ENCODE data around the gene C6orf163. TPM values are rescaled to one million over a fixed set of nuclear protein-coding genes. Genes with fewer than 3 reads are reported as not detected.

Gene C6orf163
- polyA plus RNA-seq, 6 donors from 2014 or later: 0.24 to 1.1 (median 0.71) TPM; not detected in 1

DNA sequence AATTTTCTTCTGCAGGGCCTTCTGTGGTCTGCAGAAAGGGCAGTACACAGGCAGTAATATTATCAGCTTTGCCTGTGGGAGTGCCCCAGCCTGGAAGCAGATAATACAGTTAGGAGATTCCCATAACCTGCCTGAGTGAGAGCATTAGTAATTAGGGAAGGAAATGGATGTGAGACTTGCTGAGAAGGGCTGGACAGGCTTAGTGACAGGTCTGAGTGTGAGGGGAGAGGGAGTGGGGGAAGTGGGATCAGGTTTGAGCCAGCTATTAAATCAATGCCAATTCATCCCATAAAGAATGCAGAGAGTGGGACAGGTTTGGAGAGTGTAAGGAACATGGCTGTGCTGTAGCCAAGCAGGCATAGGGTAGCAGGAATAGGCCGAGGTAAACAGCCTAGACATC is 53.0 kb downstream of the C6orf163 start:
- no peaks in the 10 kb centered on the region for H3K9me3 Mint-ChIP-seq
- H3K4me3 Mint-ChIP-seq: no peak overlapping the region
- ATAC-seq (ENCODE audit: low read depth in 2 of 2) (no peak), DNase-seq (no peak)
- peaks cover 0 to 3% (median 0%) of the 10 kb centered on the region in 3 donors for H3K27me3 Mint-ChIP-seq
- peaks cover 0 to 3% of the 10 kb centered on the region in 2 donors for H3K36me3 Mint-ChIP-seq
- H3K4me1 Mint-ChIP-seq: peaks cover 2 to 5% (median 4%) of the 10 kb centered on the region in 3 donors
- no peak overlapping the region for H3K27ac Mint-ChIP-seq

DNA sequence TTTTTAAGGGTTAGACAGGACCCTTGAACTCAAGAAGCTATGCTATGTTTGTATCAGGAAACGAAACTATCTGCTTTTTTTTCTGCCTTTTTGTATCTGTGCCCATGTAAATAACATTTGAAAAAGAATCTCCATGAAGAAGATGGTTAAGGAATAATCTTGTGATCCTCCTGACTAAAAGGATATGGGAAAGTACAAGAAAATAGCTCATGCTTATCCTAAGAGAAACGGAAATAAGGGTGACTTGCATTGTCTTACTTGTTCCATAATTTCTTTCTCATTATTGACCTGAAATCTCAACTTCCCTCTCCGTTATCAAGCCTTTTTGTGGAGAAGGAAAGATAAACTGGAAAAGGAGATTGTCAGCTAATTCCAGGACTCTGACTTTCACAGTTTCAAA is 57.2 kb downstream of the C6orf163 start:
- DNase-seq (no peak), ATAC-seq (ENCODE audit: low read depth in 2 of 2) (no peak)
- Mint-ChIP-seq H3K36me3 (peaks cover 0 to 3% of the 10 kb centered on the region in 2 donors), H3K9me3 (no peaks in the 10 kb centered on the region), H3K27ac (no peak overlapping the region), H3K4me3 (no peak overlapping the region), H3K27me3 (peaks cover 3 to 12% (median 7%) of the 10 kb centered on the region in 3 donors), H3K4me1 (peaks cover 2 to 5% (median 4%) of the 10 kb centered on the region in 3 donors)

DNA sequence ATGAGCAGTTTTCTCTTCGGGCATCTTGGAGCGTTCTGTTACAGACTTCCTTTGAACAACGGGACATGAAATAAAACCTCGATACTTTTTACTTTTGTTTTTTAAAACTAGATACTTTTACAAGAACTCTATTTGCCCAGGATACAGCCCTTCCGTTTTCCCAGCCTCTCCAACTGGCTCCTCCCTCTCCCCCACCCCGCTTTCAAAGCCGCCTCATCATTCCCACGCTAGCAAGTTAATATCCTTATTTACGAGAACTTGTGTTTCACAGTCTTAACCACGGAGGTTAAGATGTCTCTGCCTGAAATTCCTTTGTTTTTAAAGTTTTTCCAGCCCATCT is 62.9 kb downstream of the C6orf163 start:
- Mint-ChIP-seq H3K9me3 (no peaks in the 10 kb centered on the region), H3K4me3 (peak overlapping the region; percentile 81 to 95 (median 92)), H3K36me3 (peaks cover 0 to 5% of the 10 kb centered on the region in 2 donors), H3K4me1 (peaks cover 0 to 10% (median 4%) of the 10 kb centered on the region in 3 donors), H3K27me3 (peaks cover 7 to 23% (median 16%) of the 10 kb centered on the region in 3 donors), H3K27ac (peak overlapping the region; percentile 60 to 92 (median 80))
- ATAC-seq (ENCODE audit: low read depth in 2 of 2) (peak in 1 of 2 donors; percentile 8), DNase-seq (no peak)

DNA sequence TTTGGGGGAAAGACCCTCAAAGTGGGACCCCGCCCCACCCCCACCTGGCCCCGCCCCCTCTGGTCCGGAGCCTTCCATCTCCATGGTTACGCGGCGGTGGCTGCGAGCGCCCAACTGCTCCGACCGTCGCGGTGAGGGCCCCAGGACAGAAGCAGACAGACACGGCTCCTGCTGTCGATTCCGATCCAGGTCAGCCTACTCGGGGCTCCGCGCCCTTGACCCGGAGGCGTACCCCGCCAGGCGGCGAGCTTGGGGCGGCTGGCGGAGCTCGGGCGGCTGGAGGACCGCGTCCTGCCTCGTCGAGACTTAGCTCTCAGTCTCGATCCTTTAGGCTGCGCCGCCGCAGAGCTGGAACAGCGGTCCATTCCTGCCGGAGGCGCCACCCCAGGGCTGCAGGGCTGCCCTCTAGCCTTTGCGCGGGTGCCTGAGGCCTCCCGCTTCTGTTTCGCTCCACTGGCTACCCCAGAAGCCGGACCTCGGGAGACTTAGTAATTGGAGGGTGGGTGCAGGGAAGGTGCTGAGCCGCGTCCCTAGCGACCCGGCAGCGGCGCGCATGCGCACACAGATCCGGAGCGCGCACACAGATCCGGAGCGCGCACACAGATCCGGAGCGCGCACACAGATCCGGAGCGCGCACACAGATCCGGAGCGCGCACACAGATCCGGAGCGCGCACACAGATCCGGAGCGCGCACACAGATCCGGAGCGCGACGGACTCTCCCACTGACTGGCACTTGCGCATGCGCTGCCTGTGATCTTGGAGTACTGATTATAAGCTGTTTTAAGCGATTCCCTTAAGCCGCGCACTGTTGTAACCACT is 63.5 kb downstream of the C6orf163 start, which contains the start of gene CFAP206:
CFAP206 (plus strand) TSS at position 72 of the 820 bp plus-strand sequence. CDS start 1,868 bp downstream, outside the sequence.
- H3K36me3 Mint-ChIP-seq: peaks cover 0 to 5% of the 10 kb centered on the region in 2 donors
- ATAC-seq (ENCODE audit: low read depth in 2 of 2) (peak; percentile 78), DNase-seq (peak; percentile 78)
- H3K27ac Mint-ChIP-seq: peak within 1 kb of the TSS; percentile 76 to 92 (median 84)
- peaks cover 0 to 10% (median 4%) of the 10 kb centered on the region in 3 donors for H3K4me1 Mint-ChIP-seq
- no peaks in the 10 kb centered on the region for H3K9me3 Mint-ChIP-seq
- H3K4me3 Mint-ChIP-seq: peak within 1 kb of the TSS; percentile 81 to 95 (median 92)
- peaks cover 7 to 28% (median 19%) of the 10 kb centered on the region in 3 donors for H3K27me3 Mint-ChIP-seq

DNA sequence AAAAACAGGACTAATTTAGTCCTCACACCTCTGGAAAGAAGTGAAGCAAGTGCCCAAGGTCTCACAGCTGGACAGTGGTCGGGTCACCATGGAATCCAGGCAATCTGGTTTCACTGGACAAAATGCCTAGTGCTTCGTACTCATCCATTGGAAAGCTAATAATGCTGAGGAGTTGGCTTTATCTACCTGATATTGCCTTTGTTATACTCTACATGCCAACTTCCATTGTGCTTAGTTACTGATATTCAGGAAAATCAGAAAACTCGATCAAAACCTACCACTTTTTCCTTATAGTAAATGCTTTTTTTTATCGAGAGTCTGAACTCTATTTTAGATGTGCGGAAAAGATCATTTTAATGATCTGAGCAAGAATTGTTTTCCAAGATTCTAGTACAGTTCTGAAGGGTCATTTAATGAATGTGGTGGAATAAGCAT is 64.1 kb downstream of the C6orf163 start:
- H3K36me3 Mint-ChIP-seq: peaks cover 0 to 5% of the 10 kb centered on the region in 2 donors
- H3K4me3 Mint-ChIP-seq: peak overlapping the region; percentile 81 to 95 (median 92)
- peaks cover 0 to 10% (median 4%) of the 10 kb centered on the region in 3 donors for H3K4me1 Mint-ChIP-seq
- ATAC-seq (ENCODE audit: low read depth in 2 of 2): no peak
- peak overlapping the region in 3 of 6 donors; percentile 76 to 85 (median 83) for H3K27ac Mint-ChIP-seq
- peaks cover 7 to 29% (median 19%) of the 10 kb centered on the region in 3 donors for H3K27me3 Mint-ChIP-seq
- no peak for DNase-seq
- no peaks in the 10 kb centered on the region for H3K9me3 Mint-ChIP-seq

Other genes starting within 250 kb of the C6orf163 start
- not detected for gene CGA, start 249.7 kb upstream of the C6orf163 start, polyA plus RNA-seq (ENCODE audit: low read depth in 6 of 6)
- 10 to 100 TPM; 19.4 to 48.9 (median 38.4) TPM for gene ZNF292, start 189.2 kb upstream of the C6orf163 start, polyA plus RNA-seq (ENCODE audit: low read depth in 6 of 6)
- gene SMIM8, start 22.2 kb upstream of the C6orf163 start, polyA plus RNA-seq (ENCODE audit: low read depth in 6 of 6): 10 to 100 TPM; 13.2 to 19.9 (median 16.8) TPM
- under 1 TPM in 3 of 6 donors, not detected in 3; 0.38 to 0.57 (median 0.48) TPM for gene GJB7, start 15.5 kb upstream of the C6orf163 start, polyA plus RNA-seq (ENCODE audit: low read depth in 6 of 6)
- gene CFAP206, start 63.2 kb downstream of the C6orf163 start, polyA plus RNA-seq (ENCODE audit: low read depth in 6 of 6): not detected
- 10 to 100 TPM; 18.0 to 26.6 (median 25.4) TPM for gene SLC35A1, start 128.2 kb downstream of the C6orf163 start, polyA plus RNA-seq (ENCODE audit: low read depth in 6 of 6)
- gene RARS2, start 245.2 kb downstream of the C6orf163 start, polyA plus RNA-seq (ENCODE audit: low read depth in 6 of 6): 10 to 100 TPM; 11.7 to 32.8 (median 25.3) TPM
- 10 to 100 TPM; 34.4 to 68.4 (median 38.8) TPM for gene ORC3, start 245.3 kb downstream of the C6orf163 start, polyA plus RNA-seq (ENCODE audit: low read depth in 6 of 6)